ENCODE measurements around the gene RAB6D.
"Not testable (repeated sequence)": the region's sequence is repeated elsewhere in the genome, so short reads cannot be mapped to it uniquely, and the experiment has no call there.

DNA sequence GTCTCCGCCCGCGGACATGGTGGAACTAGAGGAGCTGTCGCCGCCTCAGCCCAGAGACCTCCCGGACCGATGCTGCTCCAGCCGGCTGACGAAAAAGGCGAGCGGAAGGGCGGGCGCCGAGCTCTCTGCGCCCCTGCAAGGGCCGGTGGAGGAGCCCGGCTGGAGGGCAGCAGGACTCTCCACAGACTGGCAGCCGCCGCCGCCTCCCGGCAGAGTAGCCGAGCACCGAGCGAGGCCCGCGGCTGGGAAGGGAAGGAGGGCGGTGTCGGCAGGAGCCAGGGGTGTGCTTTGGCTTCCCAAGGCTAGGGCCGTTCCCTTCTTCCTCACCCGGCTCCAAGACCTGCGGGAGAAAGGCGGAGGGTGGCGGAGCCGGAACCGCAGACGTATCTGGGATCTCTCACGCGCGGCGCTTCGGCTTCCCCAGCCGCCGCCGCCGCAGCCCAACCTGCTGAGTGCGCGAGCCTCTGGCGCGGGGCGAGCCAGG is at the start of gene RAB6D:
- TF ChIP-seq POLR2AphosphoS5 (IDR thresholded peaks at IDR 0.05; ENCODE audit: low read depth, low read length); SIN3A (IDR thresholded peaks at IDR 0.05; ENCODE audit: borderline replicate concordance, insufficient read depth, low read length); TAF1 (IDR thresholded peaks at IDR 0.05; ENCODE audit: borderline replicate concordance, insufficient read depth, low read length); REST (IDR thresholded peaks at IDR 0.05; ENCODE audit: insufficient read depth in 1 of 2, low read depth in 2 of 2, low read length in 2 of 2); FOXP2 (optimal IDR thresholded peaks at IDR 0.05; ENCODE audit: borderline replicate concordance, extremely low read depth, extremely low read length, insufficient read depth): not testable (repeated sequence)

Data from PFSK-1 (cell line).